ENCODE results near the gene NLRP3.
A peak's percentile ranks its signal among the peaks of the same experiment; 100 is the strongest.
"Not testable (repeated sequence)": the region's sequence is repeated elsewhere in the genome, so short reads cannot be mapped to it uniquely, and the experiment has no call there.

Gene NLRP3

DNA sequence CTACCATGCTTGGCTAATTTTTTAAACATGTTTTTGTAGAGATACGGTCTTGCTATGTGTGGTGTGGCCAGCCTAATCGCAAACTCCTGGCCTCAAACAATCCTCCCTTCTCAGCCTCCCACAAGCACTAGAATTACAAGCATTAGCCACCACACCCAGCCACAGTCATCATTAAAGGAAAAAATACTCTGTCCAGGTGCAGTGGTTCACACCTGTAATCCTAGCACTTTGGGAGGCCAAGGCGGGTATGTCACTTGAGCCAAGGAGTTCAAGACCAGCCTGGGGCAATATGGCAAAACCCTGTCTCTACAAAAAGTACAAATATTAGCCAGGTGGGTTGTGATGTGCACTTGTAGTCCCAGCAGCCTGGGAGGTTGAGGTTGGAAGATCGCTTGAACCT lies 25.0 kb upstream of the NLRP3 start:
- no peak for DNase-seq (ENCODE audit: low read depth)

DNA sequence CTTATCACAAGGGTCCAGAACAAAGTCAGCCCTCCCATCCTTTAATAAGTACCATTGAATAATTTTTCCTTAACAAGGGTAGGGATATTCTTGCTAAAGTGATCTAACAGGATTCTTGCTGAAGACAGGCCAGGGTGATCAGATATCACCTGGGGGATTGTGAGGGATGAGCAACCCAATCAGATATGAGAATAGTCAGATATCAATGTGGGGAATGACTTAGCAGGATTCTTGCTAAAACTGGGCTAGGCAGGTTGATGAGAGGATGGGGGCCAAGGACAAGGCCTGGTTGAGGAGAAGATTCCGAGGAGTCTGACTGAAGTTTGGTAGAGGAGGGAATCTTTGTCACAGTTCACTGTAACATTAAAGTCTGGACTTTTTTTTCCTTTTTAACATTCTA lies 23.9 kb upstream of the NLRP3 start:
- no peak for DNase-seq (ENCODE audit: low read depth)

DNA sequence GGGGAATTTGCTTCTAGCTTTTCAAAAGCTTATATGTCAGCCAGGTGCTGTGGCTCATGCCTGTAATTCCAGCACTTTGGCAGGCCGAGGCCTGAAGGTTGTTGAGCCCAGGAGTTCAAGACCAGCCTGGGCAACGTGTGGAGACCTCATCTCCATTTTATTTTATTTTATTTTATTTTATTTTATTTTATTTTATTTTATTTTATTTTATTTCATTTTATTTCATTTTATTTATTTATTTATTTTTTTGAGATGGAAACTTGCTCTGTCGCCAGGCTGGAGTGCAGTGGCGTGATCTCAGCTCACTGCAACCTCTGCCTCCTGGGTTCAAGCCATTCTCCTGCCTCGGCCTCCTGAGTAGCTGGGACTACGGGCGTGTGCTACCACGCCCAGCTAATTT lies 20.9 kb upstream of the NLRP3 start:
- DNase-seq (ENCODE audit: low read depth) = not testable (repeated sequence)

DNA sequence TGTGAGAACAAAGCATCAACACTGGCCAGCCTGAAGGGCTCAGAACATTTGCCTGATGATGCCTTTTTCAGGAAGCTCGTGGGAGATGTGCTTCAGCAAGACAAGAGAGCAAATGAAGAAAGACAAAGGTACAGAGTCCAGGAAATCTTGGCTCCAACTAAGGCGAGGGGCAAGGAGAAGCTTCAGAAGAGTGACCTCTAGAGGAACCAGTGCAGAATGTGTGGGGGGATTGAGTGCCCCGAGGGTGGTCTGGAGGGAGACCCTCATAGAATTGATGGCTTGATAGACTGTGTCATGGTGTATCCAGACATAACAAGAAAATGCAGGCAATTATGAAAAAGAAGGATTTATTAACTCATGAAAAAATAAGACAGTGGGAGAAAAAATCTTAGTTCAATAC lies 15.3 kb upstream of the NLRP3 start:
- DNase-seq (ENCODE audit: low read depth) = no peak

DNA sequence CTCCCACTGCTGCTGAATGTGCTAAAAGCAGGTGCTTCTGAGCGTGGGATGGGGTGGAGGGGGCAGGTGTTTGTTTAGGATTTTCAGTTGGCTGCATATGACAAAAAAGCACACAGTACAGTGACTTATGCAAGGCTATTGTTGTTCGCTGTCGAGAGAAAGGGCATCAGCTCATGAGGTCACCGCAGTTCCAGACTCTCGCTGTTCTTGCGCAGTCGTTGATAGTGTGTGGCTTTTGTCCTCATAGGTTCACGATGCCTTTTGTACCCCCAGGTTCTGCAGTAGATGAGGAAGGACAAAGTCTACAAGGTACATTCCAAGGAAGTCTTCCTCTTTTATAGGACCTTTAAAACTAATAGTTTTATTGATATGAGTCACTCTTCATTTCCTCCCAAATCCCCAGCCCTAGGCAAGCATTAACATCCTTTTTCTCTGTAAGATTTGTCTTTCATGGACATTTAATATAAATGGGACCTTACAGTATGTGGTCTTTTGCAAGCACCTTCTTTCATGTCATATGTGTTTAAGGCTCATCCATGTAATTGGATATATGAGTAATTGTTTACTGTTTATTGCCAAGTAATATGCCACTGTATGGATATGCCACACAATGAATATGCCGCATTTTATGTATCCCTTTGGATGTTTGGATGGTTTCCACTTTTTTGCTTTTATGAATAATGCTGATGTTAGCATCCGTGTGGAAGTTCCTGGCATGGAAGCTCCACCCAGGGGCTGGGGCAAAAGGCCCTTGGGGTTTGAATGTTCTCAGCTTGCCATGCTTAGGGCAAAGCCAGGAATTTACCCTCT lies 14.5 kb upstream of the NLRP3 start:
- no peak for DNase-seq (ENCODE audit: low read depth)

DNA sequence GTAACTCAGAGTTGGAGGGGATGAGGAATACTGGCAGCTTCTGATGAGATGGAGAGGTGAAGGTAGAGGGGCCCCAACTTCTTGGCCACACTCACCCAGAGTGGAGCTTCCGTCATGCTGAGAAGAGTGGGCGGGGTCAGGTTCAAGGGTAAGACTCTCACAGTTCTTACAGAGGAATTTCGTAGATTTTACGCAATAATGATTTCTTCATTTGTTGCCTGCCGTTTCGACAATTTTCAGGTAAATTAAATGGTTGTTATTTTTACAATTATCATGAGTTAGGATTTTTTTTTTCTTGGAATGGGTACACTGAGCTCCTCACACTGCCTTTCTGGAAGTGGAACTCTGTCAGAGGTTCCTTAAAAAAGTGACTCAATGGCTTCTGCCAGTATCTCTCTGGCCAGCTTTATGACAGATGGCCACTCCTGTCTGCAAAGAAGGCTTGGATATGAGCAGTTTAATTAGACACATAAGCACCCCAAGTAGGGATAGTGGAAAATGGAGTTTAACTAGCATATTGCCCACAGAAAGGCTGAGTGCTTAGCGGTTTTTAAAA lies 13.8 kb upstream of the NLRP3 start:
- no peak for DNase-seq (ENCODE audit: low read depth)

DNA sequence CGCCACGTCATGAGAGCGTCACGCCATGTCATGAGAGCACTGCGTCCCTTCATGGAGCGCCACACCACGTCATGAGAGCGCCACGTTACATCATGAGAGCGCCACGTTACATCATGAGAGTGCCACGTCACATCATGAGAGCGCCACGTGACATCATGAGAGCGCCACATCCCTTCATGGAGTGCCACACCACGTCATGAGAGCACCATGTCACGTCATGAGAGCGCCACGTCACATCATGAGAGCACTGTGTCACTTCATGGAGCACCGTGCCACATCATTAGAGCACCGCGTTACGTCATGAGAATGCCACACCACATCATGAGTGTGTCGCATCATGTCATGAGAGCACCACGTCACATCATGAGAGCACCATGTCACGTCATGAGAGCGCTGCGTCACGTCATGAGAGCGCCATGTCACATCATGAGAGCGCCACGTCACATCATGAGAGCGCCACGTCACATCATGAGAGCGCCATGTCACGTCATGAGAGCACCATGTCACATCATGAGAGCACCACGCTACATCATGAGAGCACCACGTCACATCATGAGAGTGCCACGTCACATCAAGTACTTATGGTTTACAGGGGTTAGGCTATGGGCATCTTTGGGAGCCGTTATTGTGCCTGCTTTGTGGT lies 9.8 kb upstream of the NLRP3 start:
- no peak for DNase-seq (ENCODE audit: low read depth)

DNA sequence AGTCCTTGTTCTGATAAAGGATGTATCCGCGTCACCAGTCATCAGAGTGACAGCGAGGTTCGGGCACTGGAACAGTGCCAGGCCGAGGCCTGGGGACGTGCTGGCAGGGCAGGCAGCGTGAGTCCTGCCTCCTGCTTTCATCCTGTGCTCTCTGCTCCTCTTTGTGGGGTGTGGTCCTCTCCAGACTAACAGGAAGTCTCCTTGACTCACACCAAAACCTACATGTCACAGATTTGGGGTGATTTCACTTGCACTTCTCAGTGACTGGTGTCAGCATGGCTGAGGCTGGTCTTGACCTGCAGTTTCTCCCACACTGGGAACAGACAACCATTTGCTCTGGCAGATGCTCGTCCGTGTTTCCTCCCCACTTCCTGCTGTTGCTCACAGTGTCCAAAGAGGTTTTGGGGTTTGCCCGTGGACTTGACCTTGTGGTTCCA lies 8.8 kb upstream of the NLRP3 start:
- peak; percentile 57 for DNase-seq (ENCODE audit: low read depth)

DNA sequence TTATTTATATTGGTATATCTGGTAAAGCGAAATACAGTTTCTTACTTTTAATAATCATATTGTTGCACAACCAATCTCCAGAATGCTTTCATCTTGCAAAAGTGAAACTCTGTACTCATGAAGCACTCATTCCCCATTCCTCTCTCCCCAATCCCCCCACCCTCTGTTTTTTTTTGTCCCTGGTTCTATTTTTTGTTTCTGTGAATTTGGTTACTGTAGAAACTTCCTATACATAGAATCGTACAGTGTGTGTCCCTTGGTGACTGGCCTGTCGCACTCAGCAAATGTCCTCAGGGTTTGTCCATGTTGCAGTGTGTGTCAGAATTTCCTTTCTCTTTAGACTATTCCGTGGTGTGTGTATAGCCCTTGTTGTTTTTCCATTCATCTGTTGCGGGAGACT lies 7.9 kb upstream of the NLRP3 start:
- DNase-seq (ENCODE audit: low read depth) = no peak

DNA sequence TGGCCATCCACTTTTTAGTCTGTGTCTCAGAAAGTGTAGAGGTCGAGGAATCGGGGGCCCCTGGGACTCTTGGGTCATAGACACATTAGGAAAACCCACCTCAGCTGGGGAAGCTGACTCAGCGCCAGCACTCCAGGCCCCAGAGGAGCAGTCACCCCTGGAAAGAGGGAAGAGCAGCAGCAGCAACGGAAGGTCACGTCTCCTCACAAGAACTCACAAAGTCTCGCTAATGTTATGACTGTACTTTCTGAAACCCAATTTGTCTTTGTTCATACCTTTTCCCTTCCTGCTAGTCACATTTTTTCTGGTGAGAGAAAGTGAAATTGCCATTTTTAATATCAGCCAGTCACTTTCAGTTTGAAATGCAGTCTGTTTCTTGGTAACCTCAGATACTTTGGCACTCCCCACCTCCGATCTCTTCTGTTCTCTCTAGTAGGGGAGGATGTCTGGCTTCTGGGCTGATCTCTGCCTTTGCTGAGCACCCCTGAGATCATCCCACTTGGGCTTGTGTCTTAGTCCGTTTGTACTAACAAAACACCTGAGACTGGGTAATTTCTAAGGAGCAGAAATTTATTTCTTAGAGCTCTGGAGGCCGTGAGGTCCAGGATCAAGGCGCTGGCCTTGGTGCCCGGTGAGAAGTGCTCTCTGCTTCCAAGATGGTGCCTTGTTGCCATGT lies 6.0 kb upstream of the NLRP3 start:
- no peak for DNase-seq (ENCODE audit: low read depth)

DNA sequence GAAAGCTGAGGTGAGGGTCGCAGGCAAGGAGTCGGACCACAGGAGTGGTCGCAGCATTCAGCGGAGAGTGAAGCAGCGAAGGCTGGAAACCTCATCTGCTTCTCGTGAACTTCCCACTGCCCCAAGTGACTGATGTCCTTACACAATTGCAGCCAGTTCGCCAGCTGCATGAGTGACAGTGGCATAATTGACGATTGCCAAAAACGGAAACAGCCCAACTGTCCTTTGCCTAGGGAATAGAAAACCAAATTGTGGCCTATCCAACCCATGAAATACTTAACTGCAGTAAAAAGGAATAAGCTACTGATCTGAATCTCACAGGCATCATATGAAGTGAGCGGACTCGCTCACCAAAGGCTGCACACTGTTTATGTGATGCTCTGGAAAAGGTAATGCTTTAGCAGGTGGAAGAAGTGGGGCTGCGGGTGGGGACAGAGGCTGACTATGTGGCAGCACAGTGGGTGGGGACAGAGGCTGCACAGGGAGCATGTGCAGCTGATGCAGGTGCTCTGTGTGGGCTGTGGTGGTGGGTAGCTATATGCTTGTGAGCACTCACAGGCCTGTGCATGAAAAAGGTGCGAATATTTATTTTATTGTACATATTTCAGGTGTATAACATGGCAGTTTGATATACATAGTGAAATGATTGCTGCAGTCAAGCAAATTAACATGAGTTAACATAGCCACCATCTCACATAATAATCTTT lies 4.2 kb upstream of the NLRP3 start:
- no peak for DNase-seq (ENCODE audit: low read depth)

DNA sequence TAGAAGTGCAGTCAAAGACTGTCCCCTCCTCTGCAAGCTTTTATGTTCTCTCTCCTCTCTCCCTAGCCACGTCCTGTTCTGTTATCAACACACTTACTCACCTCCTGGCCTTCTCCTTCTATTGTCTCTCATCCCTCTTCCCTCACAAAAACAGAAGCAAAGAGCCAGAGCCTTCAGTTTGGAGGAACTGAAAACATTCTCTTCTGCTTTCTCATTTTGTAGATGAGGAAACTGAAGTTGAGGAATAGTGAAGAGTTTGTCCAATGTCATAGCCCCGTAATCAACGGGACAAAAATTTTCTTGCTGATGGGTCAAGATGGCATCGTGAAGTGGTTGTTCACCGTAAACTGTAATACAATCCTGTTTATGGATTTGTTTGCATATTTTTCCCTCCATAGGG lies 1.9 kb downstream of the NLRP3 start:
- DNase-seq (ENCODE audit: low read depth) = no peak

DNA sequence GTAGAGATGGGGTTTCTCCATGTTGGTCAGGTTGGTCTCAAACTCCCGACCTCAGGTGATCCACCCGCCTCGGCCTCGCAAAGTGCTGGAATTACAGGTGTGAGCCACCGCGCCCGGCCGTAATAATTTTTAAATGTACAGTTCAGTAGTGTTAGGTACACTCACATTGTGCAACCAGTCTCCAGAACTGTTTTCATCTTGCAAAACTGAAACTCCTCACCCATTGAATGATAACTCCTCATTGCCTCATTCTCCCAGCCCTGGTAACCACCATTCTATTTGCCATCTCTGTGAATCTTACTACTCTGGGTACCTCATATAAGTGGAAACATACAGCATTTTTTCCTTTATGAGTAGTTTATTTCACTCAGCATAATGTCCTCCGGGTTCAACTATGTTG lies 3.4 kb downstream of the NLRP3 start:
- DNase-seq (ENCODE audit: low read depth) = no peak

DNA sequence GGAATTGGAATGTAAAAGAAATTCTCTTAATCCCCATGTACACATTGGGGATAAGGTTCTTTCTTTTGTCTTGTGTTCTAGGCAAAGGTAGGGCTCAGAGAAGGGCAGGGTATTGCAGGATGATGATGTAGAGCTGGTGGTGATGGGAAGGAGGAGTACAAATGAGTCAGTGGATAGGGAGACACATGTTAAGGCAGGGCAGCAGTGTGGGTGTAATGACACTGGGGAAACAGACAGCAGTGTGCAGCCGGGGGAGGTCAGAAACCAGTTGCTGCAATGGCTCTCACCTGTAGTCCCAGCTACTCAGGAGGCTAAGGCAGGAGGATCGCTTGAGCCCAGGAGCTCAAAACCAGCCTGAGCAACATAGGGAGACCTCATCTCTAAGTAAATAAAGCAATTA lies 5.1 kb downstream of the NLRP3 start:
- DNase-seq (ENCODE audit: low read depth) = no peak

DNA sequence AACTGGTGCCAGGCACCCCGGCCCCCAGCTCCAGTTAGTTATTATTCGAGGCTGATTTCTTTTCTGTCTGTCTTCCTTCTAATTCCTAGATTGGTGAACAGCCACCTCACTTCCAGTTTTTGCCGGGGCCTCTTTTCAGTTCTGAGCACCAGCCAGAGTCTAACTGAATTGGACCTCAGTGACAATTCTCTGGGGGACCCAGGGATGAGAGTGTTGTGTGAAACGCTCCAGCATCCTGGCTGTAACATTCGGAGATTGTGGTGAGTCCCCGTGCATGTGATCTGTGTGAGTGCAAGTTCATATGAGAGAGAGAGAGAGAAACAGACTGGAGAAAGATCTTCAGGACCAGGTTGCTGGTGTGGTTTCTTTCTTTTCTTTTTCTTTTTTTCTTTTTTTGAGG lies 13.5 kb downstream of the NLRP3 start:
- no peak for DNase-seq (ENCODE audit: low read depth)

DNA sequence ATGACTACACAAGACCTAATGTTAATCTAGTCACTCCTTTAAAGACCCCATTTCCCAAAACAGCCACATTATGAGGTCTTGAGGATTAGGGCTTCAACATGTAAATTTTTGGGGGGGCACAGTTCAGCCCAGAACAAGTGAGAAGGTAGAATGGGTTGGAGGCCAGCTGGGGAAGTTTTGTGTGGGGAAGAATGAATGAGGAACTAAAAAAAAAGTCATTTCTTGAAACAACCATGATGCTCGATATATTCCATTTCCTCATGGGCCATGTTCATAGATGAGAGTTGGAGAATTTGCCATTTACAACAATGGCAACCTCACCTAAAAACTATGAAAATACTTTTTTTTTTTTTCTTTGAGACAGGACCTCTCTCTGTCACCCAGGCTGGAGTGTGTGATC lies 14.5 kb downstream of the NLRP3 start:
- DNase-seq (ENCODE audit: low read depth) = no peak

DNA sequence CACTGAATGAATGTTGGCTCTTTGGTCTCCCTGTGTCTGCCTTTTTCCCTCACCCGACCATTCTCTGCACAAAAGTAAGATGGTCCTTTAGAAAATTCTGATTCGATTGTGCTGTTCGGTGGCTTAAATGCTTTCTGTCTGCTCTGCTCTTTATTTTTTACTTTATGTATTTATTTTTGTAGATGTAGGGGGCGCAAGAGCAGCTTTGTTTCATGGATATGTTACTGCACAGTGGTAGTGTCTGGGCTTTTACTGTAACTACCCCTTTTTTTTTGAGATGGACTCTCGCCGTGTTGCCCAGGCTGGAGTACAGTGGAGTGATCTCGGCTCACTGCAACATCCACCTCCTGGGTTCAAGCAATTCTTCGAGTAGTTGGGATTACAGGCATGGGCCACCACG lies 15.7 kb downstream of the NLRP3 start:
- DNase-seq (ENCODE audit: low read depth) = no peak

DNA sequence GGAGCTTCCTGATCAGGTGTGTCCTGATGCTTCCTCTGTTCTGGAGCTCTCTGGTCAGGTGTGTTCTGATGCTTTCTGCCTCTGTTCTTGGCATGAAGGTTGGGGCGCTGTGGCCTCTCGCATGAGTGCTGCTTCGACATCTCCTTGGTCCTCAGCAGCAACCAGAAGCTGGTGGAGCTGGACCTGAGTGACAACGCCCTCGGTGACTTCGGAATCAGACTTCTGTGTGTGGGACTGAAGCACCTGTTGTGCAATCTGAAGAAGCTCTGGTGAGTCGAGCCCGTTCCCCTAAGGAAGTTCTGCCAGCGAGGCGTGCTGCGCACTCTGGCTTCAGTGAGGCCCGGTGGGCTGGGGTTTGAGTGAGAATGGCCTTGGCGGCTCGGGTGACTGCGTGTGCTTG lies 18.0 kb downstream of the NLRP3 start:
- no peak for DNase-seq (ENCODE audit: low read depth)

DNA sequence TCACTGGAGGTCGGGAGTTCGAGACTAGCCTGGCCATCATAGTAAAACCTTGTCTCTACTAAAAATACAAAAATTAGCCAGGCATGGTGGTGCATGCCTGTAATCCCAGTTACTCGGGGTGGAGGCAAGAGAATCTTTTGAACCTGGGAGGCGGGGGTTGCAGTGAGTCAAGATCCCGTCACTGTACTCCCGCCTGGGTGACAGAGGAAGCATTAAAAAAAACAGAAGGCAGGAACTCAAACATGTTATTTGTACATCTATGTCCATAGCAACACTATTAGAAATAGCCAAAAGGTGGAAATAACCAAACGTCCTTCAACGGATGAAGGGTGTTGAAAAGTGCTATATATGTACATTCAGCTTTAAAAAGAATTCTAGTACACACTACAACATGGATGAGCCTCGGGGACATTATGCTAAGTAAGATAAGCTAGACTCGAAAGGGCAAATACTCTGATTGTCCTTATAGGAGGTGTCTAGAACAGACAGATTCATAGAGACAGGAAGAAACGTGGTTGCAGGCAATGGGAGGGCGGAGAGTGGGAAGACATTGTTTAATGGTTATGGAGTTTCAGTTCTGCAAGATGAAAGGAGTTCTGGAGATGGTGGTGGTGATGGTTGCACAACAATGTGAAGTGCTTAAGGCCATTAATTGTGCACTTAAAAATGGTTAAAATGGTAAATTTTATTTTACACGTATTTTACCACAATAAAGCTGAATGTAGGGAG lies 19.2 kb downstream of the NLRP3 start:
- DNase-seq (ENCODE audit: low read depth) = no peak

DNA sequence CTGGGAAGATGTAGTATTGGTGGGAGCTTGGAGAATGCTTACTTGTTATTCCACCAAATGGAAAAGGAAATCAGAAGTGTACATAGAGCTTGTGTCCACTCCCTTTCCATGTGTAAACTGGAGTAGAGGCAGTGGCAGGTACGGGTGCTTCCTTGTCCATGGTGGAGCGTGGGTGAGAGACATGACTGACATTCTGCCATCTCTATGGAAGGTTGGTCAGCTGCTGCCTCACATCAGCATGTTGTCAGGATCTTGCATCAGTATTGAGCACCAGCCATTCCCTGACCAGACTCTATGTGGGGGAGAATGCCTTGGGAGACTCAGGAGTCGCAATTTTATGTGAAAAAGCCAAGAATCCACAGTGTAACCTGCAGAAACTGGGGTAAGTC lies 19.8 kb downstream of the NLRP3 start:
- DNase-seq (ENCODE audit: low read depth) = no peak
